Measurements from ENCODE around the gene CNTROB.

The CNTROB gene

DNA sequence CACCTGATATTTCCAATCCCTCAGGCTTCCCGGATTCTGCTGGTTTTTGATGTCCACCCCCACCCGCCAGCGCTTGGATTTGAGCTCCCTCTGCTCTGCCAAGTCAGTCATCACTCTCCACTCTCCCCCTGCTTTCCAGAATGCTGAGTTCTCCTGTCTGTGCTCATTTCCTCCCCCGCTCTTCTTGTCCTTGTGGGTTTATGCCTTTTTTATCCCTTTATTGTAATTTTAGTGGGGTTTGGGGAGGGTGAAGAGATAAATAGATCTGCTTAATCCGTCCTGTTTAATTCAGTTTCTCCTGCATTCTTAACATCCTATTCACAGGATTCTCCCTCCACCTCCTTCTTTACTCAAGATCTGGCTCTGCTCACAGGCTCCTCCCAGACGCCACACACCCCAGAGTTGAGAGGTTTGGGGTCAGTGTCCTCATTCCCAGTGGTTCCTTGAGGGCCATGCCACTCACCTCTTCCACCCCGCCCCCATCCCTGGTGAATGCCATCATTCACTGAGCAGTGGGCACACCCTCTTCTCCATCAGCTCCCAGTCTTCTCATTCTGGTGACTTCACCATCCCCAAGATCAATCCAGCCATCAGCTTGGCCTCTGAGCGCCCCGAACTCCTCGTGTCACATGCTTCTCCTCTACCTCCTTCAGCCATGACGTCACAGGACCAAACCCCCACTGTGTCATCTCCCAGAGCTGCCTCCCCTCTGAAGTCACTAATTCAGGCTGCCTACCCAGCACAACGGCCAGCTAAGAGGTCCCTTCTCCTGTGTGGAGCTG lies 55.3 kb downstream of the CNTROB start:
- no peak for DNase-seq

DNA sequence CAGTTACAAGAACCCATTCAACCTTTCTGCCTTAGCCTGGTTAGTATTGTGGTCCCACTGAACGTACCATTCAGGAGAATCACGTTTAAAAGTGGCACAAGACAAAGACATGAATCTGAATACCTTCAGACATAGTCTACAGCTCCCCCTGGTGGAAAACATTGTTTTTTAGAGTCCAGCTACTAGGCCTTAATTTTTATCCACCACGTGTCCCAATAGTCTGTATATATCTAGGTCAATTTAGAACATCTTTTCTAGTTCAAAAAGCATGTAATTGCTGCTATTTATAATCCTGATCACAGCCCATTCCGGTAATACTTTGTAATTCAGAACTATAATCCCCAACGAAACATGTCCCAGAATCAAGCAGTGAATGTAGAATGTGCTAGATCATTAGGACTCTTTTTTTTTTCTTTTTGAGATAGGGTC lies 56.8 kb downstream of the CNTROB start:
- peak; percentile 75 for DNase-seq

DNA sequence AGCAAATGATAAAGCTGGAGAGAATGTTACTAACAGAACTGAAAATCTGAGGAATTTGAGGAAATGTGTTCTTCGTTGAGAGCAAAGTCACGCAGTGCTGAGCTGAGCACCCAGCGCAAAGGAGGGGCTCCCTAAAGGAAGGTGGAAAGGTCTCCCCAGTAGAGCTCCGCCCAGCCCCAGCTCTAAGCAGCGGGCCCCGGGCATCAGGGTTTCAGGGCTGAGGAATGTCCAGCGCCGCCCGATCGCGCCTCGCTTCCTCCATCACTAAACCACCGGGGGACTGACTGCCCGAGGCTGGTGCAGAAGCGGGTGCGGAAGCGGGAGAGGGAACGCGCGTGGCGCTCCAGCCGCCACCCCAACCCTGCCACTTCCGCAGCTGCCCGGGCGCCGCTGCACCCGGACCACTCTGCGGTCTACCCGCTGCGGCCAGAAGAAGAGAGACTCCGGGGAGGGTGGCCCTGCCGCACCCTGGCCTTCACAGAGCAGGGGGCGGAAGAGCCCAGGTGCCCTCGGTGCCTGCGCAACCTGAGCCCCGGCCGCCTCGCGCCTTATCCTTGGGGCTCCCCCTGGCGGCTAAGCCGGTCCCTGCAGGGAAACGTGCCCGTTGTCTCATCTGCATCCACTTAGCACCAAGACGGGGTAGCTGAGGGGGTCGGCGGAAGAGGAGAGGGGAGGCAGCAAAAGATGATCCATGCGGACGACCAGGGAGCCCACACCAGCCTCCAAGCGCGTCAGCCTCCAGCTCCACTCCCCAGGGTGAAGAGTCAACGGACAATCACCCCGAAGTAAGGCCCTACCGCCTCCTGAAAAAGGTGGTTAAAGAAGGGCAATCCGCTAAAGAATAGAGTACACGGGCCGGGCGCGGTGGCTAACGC lies 58.0 kb downstream of the CNTROB start:
- DNase-seq: peak; percentile 22

DNA sequence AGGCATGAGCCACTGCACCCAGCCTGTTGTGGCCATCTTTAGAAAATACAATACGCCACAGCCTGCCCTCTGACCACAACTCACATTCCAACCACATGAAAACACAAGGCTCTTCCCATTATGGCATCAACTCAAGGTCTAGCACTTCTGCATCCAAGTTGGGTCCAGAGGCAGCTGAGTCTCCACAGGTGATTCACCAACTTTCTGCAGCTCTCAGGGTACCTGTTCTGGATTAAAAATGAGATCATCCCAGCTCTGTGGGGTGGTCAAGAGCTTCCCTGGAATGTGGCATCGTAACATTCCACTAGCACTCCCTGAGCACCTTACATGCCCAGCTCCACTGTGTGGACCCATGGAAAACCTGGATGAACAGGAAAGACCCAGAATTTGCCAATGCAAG lies 60.5 kb downstream of the CNTROB start:
- no peak for DNase-seq

DNA sequence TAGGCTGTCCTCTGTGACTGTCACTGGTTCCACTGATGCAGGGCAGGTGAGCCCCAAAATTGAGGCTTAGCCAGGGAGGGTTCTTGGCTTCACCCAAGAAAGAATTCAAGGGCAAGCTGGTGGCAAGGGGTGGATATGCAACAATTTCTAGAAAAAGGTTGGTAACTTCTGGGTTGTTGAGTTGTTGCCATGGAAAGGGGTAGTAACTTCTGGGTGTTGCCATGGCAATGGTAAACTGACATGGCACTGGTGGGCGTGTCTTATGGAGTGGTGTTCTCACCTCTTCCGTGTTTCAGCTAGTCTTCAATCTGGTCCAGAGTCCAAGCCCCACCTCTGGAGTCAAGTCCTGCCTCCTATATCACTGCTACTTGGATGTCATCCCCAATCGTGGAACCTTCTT lies 60.9 kb downstream of the CNTROB start:
- no peak for DNase-seq

DNA sequence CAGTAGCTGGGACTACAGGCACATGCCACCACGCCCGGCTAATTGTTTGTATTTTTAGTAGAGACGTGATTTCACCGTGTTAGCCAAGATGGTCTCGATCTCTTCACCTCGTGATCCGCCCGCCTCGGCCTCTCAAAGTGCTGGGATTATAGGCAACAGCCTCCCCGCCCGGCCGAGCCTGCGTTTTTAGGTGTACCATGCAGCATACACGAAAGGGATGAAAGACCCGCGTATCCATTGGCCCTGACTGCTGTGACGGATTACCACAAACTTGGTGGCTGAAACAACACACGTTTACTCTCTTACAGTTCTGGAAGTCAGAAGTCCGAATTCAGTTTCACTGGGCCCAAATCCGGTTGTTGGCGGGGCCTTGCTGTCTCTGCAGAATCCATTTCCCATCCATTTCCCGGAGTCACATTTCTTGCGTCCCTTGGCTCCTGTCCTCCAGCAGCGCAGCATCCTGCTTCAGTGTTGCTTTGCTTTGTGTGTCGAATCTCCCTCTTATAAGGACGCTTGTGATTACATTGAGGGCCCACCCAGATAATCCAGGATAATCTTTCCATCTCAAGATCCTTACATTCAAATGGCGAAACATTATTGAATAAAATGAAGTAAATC lies 62.1 kb downstream of the CNTROB start:
- no peak for DNase-seq

DNA sequence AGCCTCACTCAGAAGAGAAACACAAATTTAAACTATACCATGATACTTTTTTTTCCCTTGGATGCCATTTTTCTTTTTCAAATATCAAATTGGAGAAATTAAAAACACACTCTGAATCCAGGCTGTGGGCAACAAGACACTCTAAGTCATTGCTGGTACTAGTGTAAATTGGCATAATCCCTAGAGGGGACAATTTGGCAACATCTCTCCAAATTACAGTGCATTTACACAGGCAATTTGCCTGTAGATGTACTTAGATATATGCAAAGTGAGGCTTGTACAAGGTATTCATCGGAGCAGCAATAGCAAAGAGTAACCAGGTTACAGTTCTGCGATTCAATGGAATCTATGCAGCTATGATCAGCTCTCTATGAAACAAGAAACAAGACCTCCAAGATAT lies 63.7 kb downstream of the CNTROB start:
- no peak for DNase-seq

DNA sequence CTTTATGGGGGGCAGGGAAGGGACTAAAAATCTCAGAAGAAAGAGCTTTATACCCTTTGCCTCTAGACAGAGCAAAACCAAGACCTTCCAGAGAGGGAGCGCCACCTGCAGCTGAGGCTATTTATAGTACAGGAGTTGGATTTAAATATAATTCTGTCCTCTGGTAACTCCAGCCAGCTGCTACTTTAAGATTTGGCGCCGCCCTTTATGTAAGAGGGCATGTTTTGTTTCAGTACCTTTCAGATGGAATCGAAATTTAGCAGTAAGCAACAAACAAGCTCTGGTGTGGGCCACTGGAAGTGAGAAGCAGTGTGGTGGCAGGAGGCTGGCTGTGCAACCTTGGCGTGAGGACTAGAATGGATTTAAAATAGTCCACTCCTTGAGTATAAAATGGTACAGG lies 65.2 kb downstream of the CNTROB start:
- DNase-seq: peak; percentile 4
